A549 (cell line): Measurements from ENCODE around the gene RAB11FIP4.

Experiments used
- CEBPB ChIP-seq, 2 experiments: fragments of >200 bp in 1 of 2; sonication (Bioruptor Twin) in 1 of 2; formaldehyde crosslinking in 1 of 2; IDR thresholded peaks; 2 replicates each; pipeline ENCODE4 v1.6.1; 2012 to 2016
- CHD4 ChIP-seq: fragments of 200-600 bp; sonication (generic); IDR thresholded peaks from 2 replicates; pipeline ENCODE4 v1.6.1; 2016; ENCODE audit warnings: antibody characterized with exemption, mild to moderate bottlenecking, borderline replicate concordance
- ESRRA ChIP-seq: fragments of 150-350 bp; IDR thresholded peaks from 2 replicates; pipeline ENCODE4 v1.6.1; 2014; ENCODE audit warnings: mild to moderate bottlenecking, low read length, borderline replicate concordance
- HOXA7 ChIP-seq: fragments of 250-450 bp; sonication (Bioruptor Pico); IDR thresholded peaks from 2 replicates; pipeline ENCODE4 v1.5.0; 2020; ENCODE audit warnings: mild to moderate bottlenecking, moderate library complexity
- KDM5A ChIP-seq: fragments of 200-600 bp; sonication (generic); IDR thresholded peaks from 2 replicates; pipeline ENCODE4 v1.6.1; 2016; ENCODE audit warnings: antibody characterized with exemption, mild to moderate bottlenecking
- MAX ChIP-seq: IDR thresholded peaks from 2 replicates; pipeline ENCODE4 v1.6.1; 2012
- MYC ChIP-seq: IDR thresholded peaks from 2 replicates; pipeline ENCODE4 v1.6.1; 2012; ENCODE audit warnings: mild to moderate bottlenecking, inconsistent platforms, low read length, improper control_type of control experiment, borderline replicate concordance
- POLR2A ChIP-seq: IDR thresholded peaks from 2 replicates; pipeline ENCODE4 v1.6.1; 2012; ENCODE audit warnings: mild to moderate bottlenecking, low read length
- RAD21 ChIP-seq, 2 experiments: fragments of >200 bp in 1 of 2; sonication (Bioruptor Twin) in 1 of 2; formaldehyde crosslinking in 1 of 2; IDR thresholded peaks in 1 of 2; conservative IDR thresholded peaks in 1 of 2; 2 replicates in 1 of 2; 3 replicates in 1 of 2; pipeline ENCODE4 v1.6.1; 2012 to 2018; ENCODE audit warnings: inconsistent platforms in 1 of 2
- REST ChIP-seq: fragments of 200-600 bp; sonication (generic); IDR thresholded peaks from 2 replicates; pipeline ENCODE4 v1.6.1; 2016; ENCODE audit warnings: antibody characterized with exemption, mild to moderate bottlenecking, moderate library complexity
- SMC3 ChIP-seq: fragments of >200 bp; sonication (Bioruptor Twin); formaldehyde crosslinking; IDR thresholded peaks from 3 replicates; pipeline ENCODE4 v1.6.1; 2018; ENCODE audit warnings: inconsistent platforms
- TF ChIP-seq, protein P1 (sequence below): fragments of >200 bp; sonication (Bioruptor Twin); formaldehyde crosslinking; IDR thresholded peaks from 3 replicates; pipeline ENCODE4 v1.5.1; 2016

DNA sequence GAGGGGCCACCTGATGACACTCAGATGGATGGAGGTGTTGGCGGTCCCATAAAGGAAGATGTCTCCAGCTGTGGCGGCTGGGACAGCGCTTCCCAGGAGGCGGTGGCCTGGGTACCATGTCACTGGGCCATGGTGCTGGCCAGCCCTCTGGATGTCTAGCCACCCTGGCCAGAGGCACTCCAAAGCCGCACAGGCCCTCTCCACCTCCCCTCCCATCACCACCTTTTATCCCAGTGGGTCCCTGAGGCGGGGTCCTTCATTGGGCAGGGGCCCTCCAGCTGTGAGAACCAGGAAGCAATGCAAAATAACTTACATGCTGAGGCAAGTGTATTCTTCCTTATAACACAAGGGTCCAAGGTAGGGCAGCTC, 23.1 kb downstream of the RAB11FIP4 start:
- TF ChIP-seq POLR2A (no peak), CHD4 (no peak), RAD21 (conservative IDR thresholded peaks at IDR 0.05 in 1 of 2, IDR thresholded peaks at IDR 0.05 in 1 of 2) (no peak), MYC (no peak), ESRRA (no peak), REST (no peak), SMC3 (no peak), KDM5A (no peak), HOXA7 (CRISPR knock-in tag) (no peak), MAX (no peak), CEBPB (IDR thresholded peaks at IDR 0.05) (no peak)
- TF ChIP-seq, protein P1, sequence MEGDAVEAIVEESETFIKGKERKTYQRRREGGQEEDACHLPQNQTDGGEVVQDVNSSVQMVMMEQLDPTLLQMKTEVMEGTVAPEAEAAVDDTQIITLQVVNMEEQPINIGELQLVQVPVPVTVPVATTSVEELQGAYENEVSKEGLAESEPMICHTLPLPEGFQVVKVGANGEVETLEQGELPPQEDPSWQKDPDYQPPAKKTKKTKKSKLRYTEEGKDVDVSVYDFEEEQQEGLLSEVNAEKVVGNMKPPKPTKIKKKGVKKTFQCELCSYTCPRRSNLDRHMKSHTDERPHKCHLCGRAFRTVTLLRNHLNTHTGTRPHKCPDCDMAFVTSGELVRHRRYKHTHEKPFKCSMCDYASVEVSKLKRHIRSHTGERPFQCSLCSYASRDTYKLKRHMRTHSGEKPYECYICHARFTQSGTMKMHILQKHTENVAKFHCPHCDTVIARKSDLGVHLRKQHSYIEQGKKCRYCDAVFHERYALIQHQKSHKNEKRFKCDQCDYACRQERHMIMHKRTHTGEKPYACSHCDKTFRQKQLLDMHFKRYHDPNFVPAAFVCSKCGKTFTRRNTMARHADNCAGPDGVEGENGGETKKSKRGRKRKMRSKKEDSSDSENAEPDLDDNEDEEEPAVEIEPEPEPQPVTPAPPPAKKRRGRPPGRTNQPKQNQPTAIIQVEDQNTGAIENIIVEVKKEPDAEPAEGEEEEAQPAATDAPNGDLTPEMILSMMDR, result no peak
